Activated naive CD8-positive, alpha-beta T cell treated with anti-CD3 and anti-CD28 coated beads, Interleukin-2, amount 50 U/mL, for 16 hours (primary cell): ENCODE measurements around the gene GATA3.

Experiments
- DNase-seq: peaks from one replicate; pipeline ENCODE4 v3.0.0-alpha.2; 2020; ENCODE audit warnings: low read depth, low spot score

GATA3 gene

DNA sequence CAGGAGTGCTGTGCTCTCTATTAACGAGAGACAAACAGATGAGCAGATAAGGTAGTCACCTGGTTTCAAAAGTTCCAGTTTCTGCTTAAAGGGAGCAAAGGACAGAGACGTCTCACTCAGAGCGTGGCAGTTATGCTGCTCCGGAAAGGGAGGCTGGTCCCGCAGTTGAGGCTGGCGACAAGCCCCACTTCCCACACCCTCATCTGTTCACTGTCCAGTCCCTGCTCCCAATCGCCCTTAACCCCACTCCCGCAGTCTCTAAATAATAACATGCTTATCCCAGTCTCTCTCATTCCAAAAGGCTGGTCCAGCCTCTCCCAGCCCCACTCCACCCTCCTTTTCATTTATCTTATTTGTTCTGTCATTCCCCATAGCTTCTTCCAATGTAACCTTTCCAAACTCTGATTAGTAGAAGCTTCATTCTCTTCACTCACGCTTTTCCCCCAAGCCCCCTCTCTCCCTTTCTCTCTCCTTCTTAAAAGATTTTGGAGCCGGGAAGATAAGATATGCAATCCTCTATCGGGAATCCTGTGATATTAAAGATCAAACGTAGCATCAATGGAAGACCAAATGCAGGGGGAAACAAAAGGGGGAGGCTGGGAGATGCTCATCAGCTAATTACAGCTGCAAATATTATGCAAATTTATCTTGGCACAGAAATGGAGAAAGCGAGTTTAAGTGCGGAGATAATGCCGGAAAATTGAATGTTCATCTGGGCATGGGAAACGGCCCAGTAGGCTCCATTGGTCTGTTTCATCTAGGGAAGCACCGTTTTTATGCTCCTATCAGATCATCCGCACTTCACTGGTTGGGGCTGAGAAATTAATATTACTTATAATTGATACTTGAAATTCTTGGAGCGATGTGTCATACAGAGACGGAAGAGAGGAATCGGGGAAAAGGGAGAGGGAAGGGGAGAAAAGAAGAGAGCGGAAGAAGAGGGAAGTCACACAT, 16.3 kb upstream of the GATA3 start:
- DNase-seq, result no peak

- DNase-seq, result no peak
Observed at GRCh38 chr10:8039321-8039881, 15.1 kb upstream of the GATA3 start.

DNA sequence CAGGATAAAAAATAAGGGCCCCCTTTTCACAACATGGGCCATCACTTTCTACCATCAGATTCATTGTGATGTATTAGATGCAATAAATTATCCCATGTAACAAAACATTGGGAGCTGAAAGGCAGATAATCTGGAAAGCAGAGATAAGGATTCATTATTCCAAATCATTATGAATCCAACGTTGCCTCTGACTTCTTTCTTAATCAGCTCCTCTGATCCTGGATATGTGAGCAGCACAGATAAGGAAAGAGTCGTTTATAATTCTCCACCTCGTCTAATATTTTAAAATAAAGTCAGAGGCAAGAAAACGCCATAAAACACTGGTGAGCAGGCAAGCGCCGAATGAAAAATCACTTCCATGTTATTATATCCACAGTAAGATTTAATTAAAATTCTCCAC, 13.8 kb upstream of the GATA3 start:
- DNase-seq, result no peak

DNA sequence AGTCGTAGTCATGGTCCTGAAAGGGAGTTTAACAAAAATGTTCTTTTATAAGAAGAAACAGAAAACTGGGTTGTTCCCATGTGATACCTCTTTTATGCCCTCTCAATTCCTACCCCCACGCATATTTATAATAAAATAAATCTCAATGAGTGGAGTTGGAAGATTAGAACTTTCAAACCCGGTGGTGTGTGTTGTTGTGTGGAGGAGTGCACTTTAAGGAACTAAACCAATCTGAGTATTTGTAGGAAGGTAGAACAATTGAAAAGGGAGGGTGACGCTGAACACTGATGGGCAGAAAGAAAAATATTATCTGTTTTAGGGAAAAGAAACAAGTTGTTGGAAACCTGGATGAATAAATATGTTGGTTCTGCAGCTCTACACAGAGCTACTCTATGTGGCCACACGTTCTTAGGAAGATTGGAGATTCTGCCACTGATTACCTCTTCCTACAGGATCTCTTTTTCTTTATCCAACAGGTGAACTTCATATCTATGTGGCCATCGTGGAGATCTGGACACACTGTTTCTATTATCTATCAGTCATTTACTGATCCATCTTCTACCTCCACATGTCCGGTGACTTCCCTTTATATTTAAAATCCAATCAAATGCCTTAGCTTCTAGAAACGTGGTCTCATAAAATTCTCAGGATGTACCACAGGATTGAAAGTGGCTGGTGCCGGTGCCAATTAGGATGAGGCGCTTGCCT, 13.1 kb upstream of the GATA3 start:
- DNase-seq, result no peak

DNA sequence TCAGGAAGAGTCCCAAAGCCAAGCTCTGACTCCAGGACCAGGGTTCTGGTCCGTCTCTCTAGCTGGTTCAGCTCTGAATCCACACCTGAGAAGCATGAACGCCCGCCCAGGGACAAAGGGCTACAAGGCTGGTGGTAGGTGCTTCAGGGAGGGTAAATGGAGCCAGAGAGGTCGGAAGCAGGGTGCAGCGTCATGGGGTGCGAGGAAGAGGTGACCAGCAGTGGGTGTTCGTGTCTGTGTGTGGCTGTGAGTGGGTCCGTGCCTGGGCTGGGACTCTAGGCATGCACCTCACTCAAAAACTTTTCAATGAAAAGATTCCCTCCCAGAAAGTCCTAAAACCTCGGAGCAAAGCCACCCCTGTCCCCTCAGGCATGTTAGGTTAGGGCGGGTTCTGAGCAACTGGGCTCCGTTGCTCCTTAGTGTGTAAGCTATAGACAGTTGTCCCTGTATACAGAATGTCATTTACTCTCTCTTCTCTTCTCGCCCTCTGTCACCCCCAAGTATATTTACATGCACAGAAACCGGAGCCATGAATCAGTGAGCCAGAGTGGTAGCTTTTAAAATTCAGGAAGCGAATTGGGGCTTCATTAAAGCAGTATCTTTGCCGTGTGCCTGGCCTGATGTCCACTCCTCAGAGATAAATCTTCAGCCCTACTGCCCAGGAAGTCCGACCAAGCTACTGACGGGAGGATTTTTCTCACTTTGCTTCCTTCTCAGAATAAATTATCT, 12.3 kb upstream of the GATA3 start:
- no peak for DNase-seq

DNA sequence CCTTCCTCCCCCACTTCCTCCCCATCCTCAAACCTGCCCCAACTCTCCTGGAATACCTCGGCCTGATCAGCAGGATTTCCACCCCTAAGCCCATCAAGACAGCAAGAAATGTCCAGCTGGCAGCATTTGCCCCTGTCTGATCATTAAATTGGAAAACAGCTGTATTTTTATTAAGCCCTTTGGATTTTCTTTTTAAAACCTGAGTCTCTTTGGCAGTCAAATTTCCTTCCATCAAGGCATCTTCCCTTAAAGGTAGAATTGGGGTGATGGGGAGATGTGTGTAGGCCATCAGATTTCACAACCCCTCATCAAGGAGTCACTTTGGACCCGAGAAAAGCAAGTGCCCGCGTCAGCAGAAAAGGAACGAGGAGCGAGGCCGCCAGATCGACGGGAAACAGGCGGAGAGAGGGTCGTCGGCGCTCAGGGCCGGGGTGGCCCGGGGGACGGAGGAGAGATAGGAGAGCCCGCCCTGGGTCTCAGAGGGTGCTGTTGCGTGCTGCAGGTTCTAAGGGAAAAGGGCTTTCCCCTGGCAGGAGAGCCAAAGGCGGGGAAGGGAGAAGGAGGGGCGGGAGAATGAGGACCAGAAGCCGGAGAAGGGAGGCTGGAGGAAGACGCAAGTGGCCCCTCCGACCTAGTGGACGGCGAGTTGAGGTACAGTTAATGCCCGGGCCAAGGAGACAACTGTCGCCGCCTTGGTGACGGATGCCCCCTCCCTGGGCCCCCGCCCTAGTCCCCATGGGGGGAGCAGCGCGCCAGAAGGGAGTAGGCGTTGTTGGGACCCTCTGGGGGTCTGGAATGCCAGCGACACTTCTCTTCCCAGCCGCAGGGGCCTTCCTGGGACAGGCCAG, 11.5 kb upstream of the GATA3 start:
- no peak for DNase-seq

DNA sequence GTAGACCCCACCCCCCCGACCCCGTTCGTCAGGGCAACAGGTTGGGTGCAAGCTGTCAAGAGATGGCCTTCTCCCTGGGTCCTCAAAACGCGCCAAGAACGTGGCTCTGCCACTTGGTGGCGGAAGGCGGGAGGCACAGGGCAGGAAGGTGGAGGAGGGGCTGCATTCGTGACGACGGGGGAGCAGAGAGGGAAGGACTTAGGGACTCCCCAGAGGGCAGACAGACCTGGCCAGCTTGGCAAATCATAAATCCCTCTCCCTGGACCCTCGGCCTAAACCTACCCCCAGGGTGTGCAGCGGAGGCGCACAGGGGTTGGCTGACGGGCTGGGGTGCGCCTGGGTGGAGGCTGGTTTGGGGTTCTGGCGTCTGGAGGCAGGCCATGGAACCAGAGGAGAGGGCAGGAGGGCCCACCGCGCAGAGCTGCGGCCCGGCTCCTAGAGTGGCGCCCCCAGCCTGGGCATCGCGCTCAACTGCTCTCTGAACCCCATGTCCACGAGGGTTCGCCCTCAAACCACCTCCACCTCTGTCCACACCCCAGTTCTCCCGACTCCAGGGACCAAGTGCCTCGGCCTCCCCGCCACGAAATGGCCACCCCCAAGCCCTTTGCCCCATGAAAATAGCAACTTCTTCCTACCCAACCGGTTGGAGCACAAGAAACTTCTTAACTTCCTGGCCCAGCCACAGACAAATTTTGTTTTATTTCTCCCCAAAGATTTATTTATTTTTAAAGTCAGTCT, 10.8 kb upstream of the GATA3 start:
- DNase-seq, result no peak

- DNase-seq, result no peak
Observed at GRCh38 chr10:8044331-8044907, 10.1 kb upstream of the GATA3 start.

GRCh38 chr10:8044908-8045725, 9.4 kb upstream of the GATA3 start:
- no peak for DNase-seq

GRCh38 chr10:8045726-8046494, 8.6 kb upstream of the GATA3 start:
- no peak for DNase-seq

- no peak for DNase-seq
Observed at GRCh38 chr10:8047452-8048280, 6.8 kb upstream of the GATA3 start.

GRCh38 chr10:8048281-8049008, 6.0 kb upstream of the GATA3 start:
- DNase-seq, result no peak

- DNase-seq, result no peak
Observed at GRCh38 chr10:8049045-8049864, 5.2 kb upstream of the GATA3 start.

DNA sequence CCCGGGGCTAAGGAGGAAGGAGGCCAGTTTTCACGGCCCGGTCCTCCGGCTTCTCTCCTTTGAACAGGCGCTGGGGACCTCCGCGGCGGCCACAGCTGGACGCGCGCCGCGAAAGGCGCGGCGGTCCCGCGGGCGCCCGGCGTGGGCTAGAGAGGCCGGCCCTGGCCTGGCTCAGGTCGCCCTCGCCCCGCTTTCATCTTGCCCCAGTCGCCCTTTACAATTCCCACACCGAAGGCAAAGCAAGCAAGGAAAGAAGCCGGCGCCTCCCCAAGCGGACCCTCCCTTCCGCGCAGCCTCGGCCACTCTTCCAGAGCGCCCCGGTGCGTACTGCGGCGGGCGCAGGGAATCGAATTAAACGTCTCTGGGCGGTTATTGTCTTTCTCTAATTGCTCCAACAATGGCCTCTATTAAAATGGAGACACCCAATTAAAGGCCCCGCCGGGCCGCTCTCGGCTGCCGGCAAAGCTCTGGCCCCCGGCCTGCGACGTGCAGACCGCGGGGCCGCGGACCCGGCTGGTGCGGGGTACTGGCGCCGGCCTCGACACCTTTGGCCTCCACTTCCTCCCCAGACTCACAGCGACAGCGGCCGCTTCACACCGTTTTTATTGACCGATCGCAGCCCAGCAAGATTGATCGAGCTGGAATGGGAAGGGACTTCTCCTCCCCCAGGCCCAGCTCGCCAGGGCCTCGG, 4.5 kb upstream of the GATA3 start:
- DNase-seq, result no peak

- DNase-seq, result no peak
Observed at GRCh38 chr10:8050556-8051108, 3.9 kb upstream of the GATA3 start.
